Esophagus mucosa (tissue), 1 donor: ENCODE results near the gene GAR1. TPM values are rescaled to one million over a fixed set of nuclear protein-coding genes. Genes with fewer than 3 reads are reported as not detected.
"Not testable (repeated sequence)": the region's sequence is repeated elsewhere in the genome, so short reads cannot be mapped to it uniquely, and the experiment has no call there.

Source experiments
- ATAC-seq: fragments of 200-7000 bp; cut with Tn5 transposase; one replicate; pipeline ENCODE4 v1.9.1; 2020
- total RNA-seq: library from RNA; stranded (reverse); gene quantifications from one replicate; pipeline ENCODE4 v1.2.4, GENCODE V29; 2023
- donor health status: DM: yes; HTN: yes; CAD: no.

The GAR1 gene
- total RNA-seq, 1 donor from 2014 or later, result 17.6 TPM

- no peak for ATAC-seq
Observed at GRCh38 chr4:109846395-109847098, 31.0 kb downstream of the GAR1 start.

GRCh38 chr4:109847896-109848442, 32.4 kb downstream of the GAR1 start, which contains the start of gene LRIT3:
TSS of gene LRIT3 (plus strand) at chr4:109848107. CDS start at chr4:109848202, 95 bp downstream.
- ATAC-seq, result no peak

GRCh38 chr4:109848501-109848900, 32.9 kb downstream of the GAR1 start:
- ATAC-seq, result no peak

- no peak for ATAC-seq
Observed at GRCh38 chr4:109850601-109851000, 35.0 kb downstream of the GAR1 start.

GRCh38 chr4:109859426-109860300, 44.1 kb downstream of the GAR1 start:
- not testable (repeated sequence) for ATAC-seq

GRCh38 chr4:109861271-109861670, 45.7 kb downstream of the GAR1 start:
- ATAC-seq, result no peak

- no peak for ATAC-seq
Observed at GRCh38 chr4:109861916-109862511, 46.5 kb downstream of the GAR1 start.

- no peak for ATAC-seq
Observed at GRCh38 chr4:109864134-109864533, 48.6 kb downstream of the GAR1 start.

- ATAC-seq, result no peak
Observed at GRCh38 chr4:109870061-109870460, 54.5 kb downstream of the GAR1 start.

- ATAC-seq, result no peak
Observed at GRCh38 chr4:109872065-109872464, 56.5 kb downstream of the GAR1 start.

- no peak for ATAC-seq
Observed at GRCh38 chr4:109872950-109873656, 57.5 kb downstream of the GAR1 start.

GRCh38 chr4:109873791-109874514, 58.4 kb downstream of the GAR1 start:
- ATAC-seq, result peak; percentile 93

Other genes with a start within 250 kb of the GAR1 start
- gene CASP6, start 112.3 kb upstream of the GAR1 start, total RNA-seq, result 15.8 TPM
- 34.8 TPM for gene PLA2G12A, start 85.7 kb upstream of the GAR1 start, total RNA-seq
- 31.5 TPM for gene CFI, start 13.8 kb upstream of the GAR1 start, total RNA-seq
- gene RRH, start 12.2 kb downstream of the GAR1 start, total RNA-seq, result 0.16 TPM
- gene LRIT3, start 32.3 kb downstream of the GAR1 start, total RNA-seq, result 0.16 TPM
- gene EGF, start 97.1 kb downstream of the GAR1 start, total RNA-seq, result 0.24 TPM